K562 (cell line): ENCODE data around the gene CFAP206. TPM values are rescaled to one million over a fixed set of nuclear protein-coding genes. Genes with fewer than 3 reads are reported as not detected.

Experiments used
- ATAC-seq: fragments of 200-7000 bp; cut with Tn5 transposase; 3 replicates; pipeline ENCODE4 v1.9.1; 2020; ENCODE audit warnings: moderate library complexity
- BruUV-seq: library from RNA; stranded (reverse); fragments of 400-500 nt; replicated peaks from 2 replicates; lab custom pipeline; 2021; lab: Mats Ljungman, UMichigan
- CTCF ChIA-PET: fragments of 300-600 bp; formaldehyde crosslinking; extraction: SDS; loops from one replicate; lab custom pipeline; 2021; ENCODE audit warnings: low intra/inter-chr PET ratio; lab: Yijun Ruan, JAX
- POLR2A ChIA-PET: fragments of 300-600, 350-650 bp; sonication (Branson Sonifier 250); formaldehyde crosslinking; extraction: SDS; loops from one replicate; lab custom pipeline; 2021; ENCODE audit warnings: antibody characterized with exemption, inconsistent platforms; lab: Yijun Ruan, JAX
- DNase-seq, 4 experiments: peaks; one replicate each; pipeline versions ENCODE4 v3.0.0 to v3.0.0-alpha.2; 2011 to 2018; ENCODE audit warnings: low spot score in 3 of 4, mixed read lengths in 3 of 4; ENCODE audit errors: extremely low read depth in 1 of 4
- FAIRE-seq: peaks from 2 replicates; lab custom pipeline; 2011; peaks lifted over from hg19 to GRCh38; lab: Jason Lieb, UNC
- H2AFZ ChIP-seq: 2 replicates; pipeline ENCODE4 v1.6.0; 2011; ENCODE audit warnings: low read depth, low read length, control low read depth, inconsistent platforms
- H3K27ac ChIP-seq: fragments of 200-600 bp; 3 replicates; pipeline ENCODE4 v1.8.0; 2011; ENCODE audit warnings: low read depth, mild to moderate bottlenecking, control low read depth, inconsistent platforms, low read length, moderate library complexity, mixed read lengths; ENCODE audit errors: extremely low read depth
- H3K27me3 ChIP-seq, 2 experiments: fragments of 300-600 bp in 1 of 2; 2 replicates in 1 of 2; 3 replicates in 1 of 2; pipeline versions ENCODE4 v1.6.0 to v1.8.0; 2011; ENCODE audit warnings: inconsistent platforms in 2 of 2, low read length in 2 of 2, mild to moderate bottlenecking in 1 of 2, mixed read lengths in 1 of 2, moderate library complexity in 1 of 2; ENCODE audit not compliant: control insufficient read depth in 2 of 2, insufficient read depth in 2 of 2
- H3K36me3 ChIP-seq: fragments of 300-600 bp; 3 replicates; pipeline ENCODE4 v1.8.0; 2011; ENCODE audit warnings: mild to moderate bottlenecking, low read length, inconsistent platforms; ENCODE audit not compliant: control insufficient read depth, insufficient read depth
- H3K4me1 ChIP-seq, 2 experiments: fragments of 200-600 bp in 1 of 2; replicated peaks in 1 of 2; 2 replicates in 1 of 2; 3 replicates in 1 of 2; pipeline versions ENCODE4 v1.5.1 to v1.8.0; 2011; ENCODE audit warnings: inconsistent platforms in 2 of 2, low read length in 2 of 2, mild to moderate bottlenecking in 1 of 2, mixed read lengths in 1 of 2, moderate library complexity in 1 of 2; ENCODE audit not compliant: control insufficient read depth in 2 of 2, insufficient read depth in 2 of 2
- H3K4me2 ChIP-seq: 2 replicates; pipeline ENCODE4 v1.6.1; 2011; ENCODE audit warnings: low read length, control low read depth, inconsistent platforms, mixed read lengths; ENCODE audit not compliant: insufficient read depth
- H3K4me3 ChIP-seq: fragments of 200-600 bp; sonication (generic), shearing (Covaris generic); 2 replicates; pipeline ENCODE4 v1.5.1; 2016; ENCODE audit warnings: control low read depth, inconsistent platforms
- H3K79me2 ChIP-seq: fragments of 200-600 bp; 3 replicates; pipeline ENCODE4 v1.8.0; 2011; ENCODE audit warnings: low read length, inconsistent platforms; ENCODE audit not compliant: control insufficient read depth, insufficient read depth
- H3K9ac ChIP-seq, 2 experiments: 2 replicates each; pipeline versions ENCODE4 v1.6.0 to v1.6.1; 2011; ENCODE audit warnings: low read depth in 2 of 2, low read length in 2 of 2, control low read depth in 1 of 2, inconsistent platforms in 1 of 2, mild to moderate bottlenecking in 1 of 2, mixed read lengths in 1 of 2; ENCODE audit not compliant: insufficient read depth in 1 of 2
- H3K9me1 ChIP-seq: one replicate; pipeline ENCODE4 v1.6.0; 2011; ENCODE audit warnings: inconsistent platforms, mild to moderate bottlenecking, low read length, moderate library complexity; ENCODE audit not compliant: control insufficient read depth, insufficient read depth
- H3K9me3 ChIP-seq: replicated peaks from 2 replicates; pipeline ENCODE4 v1.5.1; 2011; ENCODE audit warnings: low read depth, low read length, inconsistent platforms; ENCODE audit not compliant: control insufficient read depth, insufficient read depth
- H4K20me1 ChIP-seq: replicated peaks from 2 replicates; pipeline ENCODE4 v1.6.1; 2011; ENCODE audit warnings: low read length, inconsistent platforms, mixed read lengths; ENCODE audit not compliant: control insufficient read depth, insufficient read depth
- BACH1 ChIP-seq: fragments of 200-800 bp; sonication (Bioruptor generic); IDR thresholded peaks from 2 replicates; pipeline ENCODE4 v1.6.1; 2016; ENCODE audit warnings: missing genetic modification characterization, missing compliant biosample characterization
- FIP1L1 ChIP-seq: fragments of 200-400 bp; formaldehyde crosslinking; IDR thresholded peaks from 2 replicates; pipeline ENCODE4 v1.6.1; 2018; ENCODE audit warnings: mild to moderate bottlenecking, low read depth, low read length; ENCODE audit not compliant: poor library complexity, severe bottlenecking
- FOXP1 ChIP-seq: sonication (generic); formaldehyde crosslinking; IDR thresholded peaks from 2 replicates; pipeline ENCODE4 v1.8.0; 2022; ENCODE audit warnings: mild to moderate bottlenecking, missing genetic modification reagents
- MYBL2 ChIP-seq, 2 experiments: fragments of 450-650 bp in 1 of 2; sonication (generic) in 1 of 2; formaldehyde crosslinking in 1 of 2; IDR thresholded peaks; 2 replicates each; pipeline versions ENCODE4 v1.6.1 to v1.8.1; 2017 to 2022; ENCODE audit warnings: borderline replicate concordance in 1 of 2, inconsistent platforms in 1 of 2, low read depth in 1 of 2, mild to moderate bottlenecking in 1 of 2, missing genetic modification reagents in 1 of 2, moderate library complexity in 1 of 2
- STAG1 ChIP-seq: sonication (generic); formaldehyde crosslinking; IDR thresholded peaks from 2 replicates; pipeline ENCODE4 v1.5.0; 2020; ENCODE audit warnings: missing genetic modification reagents, borderline replicate concordance
- ZKSCAN1 ChIP-seq: fragments of 150-350 bp; IDR thresholded peaks from 2 replicates; pipeline ENCODE4 v1.6.1; 2016; ENCODE audit warnings: low read depth, low read length
- ZNF134 ChIP-seq: fragments of 250-450 bp; sonication (Bioruptor Pico); conservative IDR thresholded peaks from 2 replicates; pipeline ENCODE4 v1.4.0; 2020
- ZNF140 ChIP-seq: fragments of 250-450 bp; sonication (Bioruptor Pico); IDR thresholded peaks from 2 replicates; pipeline ENCODE4 v1.8.0; 2021; ENCODE audit warnings: moderate library complexity, mild to moderate bottlenecking, inconsistent platforms
- ZNF639 ChIP-seq, 2 experiments: fragments of 200-800 bp in 1 of 2; sonication (Bioruptor generic) in 1 of 2; sonication (generic) in 1 of 2; formaldehyde crosslinking in 1 of 2; IDR thresholded peaks in 1 of 2; conservative IDR thresholded peaks in 1 of 2; 2 replicates each; pipeline versions ENCODE4 v1.5.0 to v1.6.1; 2016 to 2020; ENCODE audit warnings: missing compliant biosample characterization in 1 of 2, missing genetic modification characterization in 1 of 2, missing genetic modification reagents in 1 of 2
- WGBS: fragments of 100-300 bp; shearing (Covaris generic); methylation state at CpG from one replicate; pipeline ENCODE4 v1.1.6; 2016; ENCODE audit warnings: low coverage, mixed read lengths; ENCODE audit not compliant: insufficient coverage; ENCODE audit errors: missing lambda C conversion rate; 5-methylcytosine and 5-hydroxymethylcytosine counted together
- in situ Hi-C: fragments of 300-500 bp; cut with MboI; formaldehyde crosslinking; loops from 4 replicates; pipeline ENCODE4 v1.15.0; 2018; ENCODE audit warnings: inconsistent platforms, mixed read lengths
- intact Hi-C: fragments of 100-400 bp; cut with micrococcal nuclease; formaldehyde crosslinking; loops from 2 replicates; pipeline ENCODE4 v1.14.2; 2022
- polyA plus RNA-seq, 8 experiments: library from polyadenylated mRNA; depleted of rRNA in 4 of 8; stranded (reverse) in 5 of 8; unstranded in 3 of 8; fragments of >200 nt; fragmentation: Nextera tagmentation in 2 of 8; fragmentation: Illumina TruSeq in 1 of 8; extraction: Ambion mirVana in 2 of 8; extraction: Trizol in 1 of 8; gene quantifications; 2 replicates each; pipeline versions ENCODE4 v1.2.1 to v1.2.3, GENCODE V29; 2011 to 2014; ENCODE audit warnings: inconsistent platforms in 1 of 8, missing spikeins in 1 of 8
- total RNA-seq, 7 experiments: library from RNA; depleted of rRNA in 6 of 7; stranded (reverse); fragments of >200 nt in 6 of 7; fragmentation: Illumina TruSeq in 2 of 7; extraction: Trizol in 2 of 7; gene quantifications; 2 replicates each; pipeline versions ENCODE4 v1.2.1 to v1.2.3, GENCODE V29; 2011 to 2021; ENCODE audit warnings: low replicate concordance in 1 of 7

The CFAP206 gene
- total and polyA plus RNA-seq, 9 of the 15 experiments (the other 6 are each of a cell fraction or from before 2014, with no cell fraction given): 0.06 to 0.33 (median 0.18) TPM; not detected in 2

GRCh38 chr6:87378947-87379346 lies 28.8 kb upstream of the CFAP206 start:
- CTCF ChIA-PET: no interaction called here
- Histone ChIP-seq H3K27me3 (no peaks in the 10 kb centered on the region), H3K9me3 (no peaks in the 10 kb centered on the region)
- POLR2A ChIA-PET: no interaction called here
- FAIRE-seq (no peak), ATAC-seq (no peak)
- no peak for TF ChIP-seq STAG1 (CRISPR knock-in tag)
- no peak for TF ChIP-seq ZNF639 (CRISPR knock-in tag; conservative IDR thresholded peaks at IDR 0.05 in 1 of 2, IDR thresholded peaks at IDR 0.05 in 1 of 2)
- TF ChIP-seq BACH1 (tag): no peak
- no peak for TF ChIP-seq ZNF134 (CRISPR knock-in tag)
- TF ChIP-seq FOXP1 (CRISPR knock-in tag): no peak
- no peak for TF ChIP-seq MYBL2 (IDR thresholded peaks at IDR 0.05; ENCODE audit: low read depth)
- TF ChIP-seq MYBL2 (CRISPR knock-in tag; IDR thresholded peaks at IDR 0.05; ENCODE audit: borderline replicate concordance): no peak
- TF ChIP-seq FIP1L1: no peak
- TF ChIP-seq ZKSCAN1: no peak
- no peak for TF ChIP-seq ZNF140 (CRISPR knock-in tag)
- TF ChIP-seq, all 486 proteins: peak for 0
- in situ Hi-C loops: no loop called here
- Histone ChIP-seq H3K27ac (no peak overlapping the region), H3K9ac (no peak overlapping the region), H3K36me3 (no peaks in the 10 kb centered on the region), H3K9me1 (no peaks in the 10 kb centered on the region), H3K4me1 (peaks cover 0 to 2% of the 10 kb centered on the region in 2 experiments; a peak in 2 of 5 replicates), H4K20me1 (no peaks in the 10 kb centered on the region), H3K4me3 (no peak overlapping the region), H3K4me2 (no peak overlapping the region), H3K79me2 (no peaks in the 10 kb centered on the region), H2AFZ (no peak overlapping the region)
- intact Hi-C loops: no loop called here
- DNase-seq: no peak
- 67% methylated on average over 3 of the region's 4 CpGs for WGBS
- BruUV-seq: no TSS peak
